HepG2 (cell line): Measurements from ENCODE around the gene SAMD14. TPM values are rescaled to one million over a fixed set of nuclear protein-coding genes. Genes with fewer than 3 reads are reported as not detected.
A peak's percentile ranks its signal among the peaks of the same experiment; 100 is the strongest.

Experiments used
- ADNP ChIP-seq: sonication (generic); formaldehyde crosslinking; IDR thresholded peaks from 2 replicates; pipeline ENCODE4 v1.4.0; 2020; ENCODE audit warnings: missing genetic modification reagents
- BRD4 ChIP-seq: sonication (generic); formaldehyde crosslinking; IDR thresholded peaks from 2 replicates; pipeline ENCODE4 v1.4.0; 2020; ENCODE audit warnings: missing genetic modification reagents
- EED ChIP-seq: sonication (generic); formaldehyde crosslinking; IDR thresholded peaks from 2 replicates; pipeline ENCODE4 v1.5.0; 2020; ENCODE audit warnings: mild to moderate bottlenecking, missing genetic modification reagents
- HMG20B ChIP-seq: conservative IDR thresholded peaks from 2 replicates; pipeline ENCODE4 v1.6.1; 2016; ENCODE audit warnings: missing genetic modification reagents, missing compliant biosample characterization
- MEIS2 ChIP-seq: sonication (generic); formaldehyde crosslinking; IDR thresholded peaks from 2 replicates; pipeline ENCODE4 v1.9.0; 2021; ENCODE audit warnings: mild to moderate bottlenecking, missing genetic modification reagents
- MXD4 ChIP-seq: IDR thresholded peaks from 2 replicates; pipeline ENCODE4 v1.6.1; 2016; ENCODE audit warnings: mild to moderate bottlenecking, missing biosample characterization, missing genetic modification reagents
- NBN ChIP-seq: fragments of 450-650 bp; conservative IDR thresholded peaks from 2 replicates; pipeline ENCODE4 v1.6.1; 2017
- NFKB2 ChIP-seq: sonication (generic); formaldehyde crosslinking; IDR thresholded peaks from 2 replicates; pipeline ENCODE4 v1.4.0; 2020; ENCODE audit warnings: missing genetic modification reagents, borderline replicate concordance
- NR2F6 ChIP-seq, 2 experiments: IDR thresholded peaks; 2 replicates each; pipeline ENCODE4 v1.6.1; 2016; ENCODE audit warnings: antibody characterized with exemption in 1 of 2, mild to moderate bottlenecking in 1 of 2
- ONECUT2 ChIP-seq: sonication (generic); formaldehyde crosslinking; IDR thresholded peaks from 2 replicates; pipeline ENCODE4 v1.4.0; 2020; ENCODE audit warnings: missing genetic modification reagents
- PAX8 ChIP-seq: sonication (generic); formaldehyde crosslinking; IDR thresholded peaks from 2 replicates; pipeline ENCODE4 v1.8.0; 2022; ENCODE audit warnings: mild to moderate bottlenecking, missing genetic modification reagents, borderline replicate concordance
- ZBTB21 ChIP-seq: sonication (generic); formaldehyde crosslinking; IDR thresholded peaks from 2 replicates; pipeline ENCODE4 v1.4.0; 2020; ENCODE audit warnings: missing genetic modification reagents
- ZMYM4 ChIP-seq: sonication (generic); formaldehyde crosslinking; IDR thresholded peaks from 2 replicates; pipeline ENCODE4 v1.8.1; 2023; ENCODE audit warnings: mild to moderate bottlenecking, missing genetic modification reagents
- ZNF207 ChIP-seq: fragments of 450-650 bp; IDR thresholded peaks from 2 replicates; pipeline ENCODE4 v1.6.1; 2016; ENCODE audit warnings: antibody characterized with exemption, borderline replicate concordance
- ZNF616 ChIP-seq: sonication (generic); formaldehyde crosslinking; IDR thresholded peaks from 2 replicates; pipeline ENCODE4 v1.5.0; 2020; ENCODE audit warnings: low read depth, mild to moderate bottlenecking, missing genetic modification reagents
- ZNF674 ChIP-seq: sonication (generic); formaldehyde crosslinking; IDR thresholded peaks from 2 replicates; pipeline ENCODE4 v1.5.0; 2020; ENCODE audit warnings: low read depth, mild to moderate bottlenecking, missing genetic modification reagents
- ZNF83 ChIP-seq: sonication (generic); formaldehyde crosslinking; IDR thresholded peaks from 2 replicates; pipeline ENCODE4 v1.4.0; 2020; ENCODE audit warnings: missing genetic modification reagents, mild to moderate bottlenecking, borderline replicate concordance
- ZSCAN29 ChIP-seq: sonication (generic); formaldehyde crosslinking; conservative IDR thresholded peaks from 2 replicates; pipeline ENCODE4 v1.4.0; 2020; ENCODE audit warnings: mild to moderate bottlenecking, missing genetic modification reagents
- polyA plus RNA-seq, 8 experiments: library from polyadenylated mRNA; depleted of rRNA in 3 of 8; stranded (reverse) in 7 of 8; unstranded in 1 of 8; fragments of >200 nt; fragmentation: Illumina TruSeq in 4 of 8; extraction: Trizol in 4 of 8; gene quantifications; 2 replicates each; pipeline versions ENCODE4 v1.2.1 to v1.2.3, GENCODE V29; 2011 to 2016; ENCODE audit warnings: low read depth in 4 of 8, missing spikeins in 1 of 8, mixed read lengths in 1 of 8; ENCODE audit not compliant: insufficient read depth in 1 of 8
- total RNA-seq, 5 experiments: library from RNA; depleted of rRNA; stranded (reverse); fragments of >200 nt; fragmentation: Illumina TruSeq; extraction: Trizol; gene quantifications; 2 replicates each; pipeline ENCODE4 v1.2.3, GENCODE V29; 2016; ENCODE audit warnings: low read depth in 1 of 5
- TF ChIP-seq, protein P1 (sequence below): sonication (generic); formaldehyde crosslinking; IDR thresholded peaks from 2 replicates; pipeline ENCODE4 v1.8.0; 2022; ENCODE audit warnings: mild to moderate bottlenecking, missing genetic modification reagents, moderate library complexity
- TF ChIP-seq, protein P2 (sequence below): sonication (generic); formaldehyde crosslinking; IDR thresholded peaks from 2 replicates; pipeline ENCODE4 v1.8.1; 2023; ENCODE audit warnings: mild to moderate bottlenecking, missing genetic modification reagents
- TF ChIP-seq, protein P3 (sequence below): sonication (generic); formaldehyde crosslinking; IDR thresholded peaks from 2 replicates; pipeline ENCODE4 v1.4.0; 2020; ENCODE audit warnings: missing genetic modification reagents
- TF ChIP-seq, protein P4 (sequence below): sonication (generic); formaldehyde crosslinking; IDR thresholded peaks from 2 replicates; pipeline ENCODE4; 2020; ENCODE audit warnings: missing genetic modification reagents, mild to moderate bottlenecking, borderline replicate concordance
- TF ChIP-seq, protein P5 (sequence below): sonication (generic); formaldehyde crosslinking; IDR thresholded peaks from 2 replicates; pipeline ENCODE4 v1.5.0; 2020; ENCODE audit warnings: missing genetic modification reagents
- TF ChIP-seq, protein P6 (sequence below): sonication (generic); formaldehyde crosslinking; IDR thresholded peaks from 2 replicates; pipeline ENCODE4 v1.5.1; 2020; ENCODE audit warnings: mild to moderate bottlenecking, moderate library complexity, missing genetic modification reagents

SAMD14 gene
- total and polyA plus RNA-seq, 2 of the 13 experiments (the other 11 are each of a cell fraction or from before 2014, with no cell fraction given), result 0.07 to 0.22 TPM

DNA sequence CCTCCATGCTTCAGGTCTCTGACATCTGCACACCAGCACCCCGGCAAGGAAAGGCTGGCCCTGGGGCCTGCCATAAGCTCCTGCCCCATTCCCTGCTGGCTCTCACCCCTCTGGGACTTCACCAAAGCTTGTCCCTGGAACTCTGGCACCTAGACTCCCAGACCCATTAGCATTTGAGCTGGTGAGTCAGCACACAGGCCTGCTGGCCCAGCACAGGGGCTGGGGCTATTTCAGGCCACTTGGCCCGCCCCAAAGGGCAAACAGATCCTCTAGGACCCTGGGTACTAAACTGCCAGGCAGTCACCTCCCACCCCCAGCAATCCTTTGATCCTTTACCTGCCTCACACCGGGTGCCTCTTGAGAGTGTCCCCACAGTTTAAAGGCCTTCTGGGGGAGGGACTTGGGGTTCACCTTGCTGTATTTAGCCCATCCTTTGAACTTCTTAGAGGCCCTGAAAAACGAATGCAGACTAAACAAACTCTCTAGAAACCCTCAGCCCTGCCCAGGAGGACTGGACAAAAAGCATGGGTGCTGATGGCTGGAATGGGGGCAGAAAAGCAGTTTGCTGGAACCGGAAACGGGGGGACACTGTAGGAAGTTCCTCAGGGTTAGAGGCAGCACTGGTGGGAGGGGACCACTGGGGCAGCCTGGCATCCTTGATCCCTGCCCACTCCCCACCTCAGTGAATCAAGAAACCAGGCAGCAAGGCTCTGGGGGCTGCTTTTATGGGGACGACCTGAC lies 3.2 kb upstream of the SAMD14 start (continued):
- TF ChIP-seq, protein P1, sequence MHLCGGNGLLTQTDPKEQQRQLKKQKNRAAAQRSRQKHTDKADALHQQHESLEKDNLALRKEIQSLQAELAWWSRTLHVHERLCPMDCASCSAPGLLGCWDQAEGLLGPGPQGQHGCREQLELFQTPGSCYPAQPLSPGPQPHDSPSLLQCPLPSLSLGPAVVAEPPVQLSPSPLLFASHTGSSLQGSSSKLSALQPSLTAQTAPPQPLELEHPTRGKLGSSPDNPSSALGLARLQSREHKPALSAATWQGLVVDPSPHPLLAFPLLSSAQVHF (CRISPR knock-in tag), result no peak
- TF ChIP-seq BRD4 (CRISPR knock-in tag) (no peak), ZNF674 (CRISPR knock-in tag) (no peak), MXD4 (CRISPR knock-in tag) (no peak), ZNF83 (CRISPR knock-in tag) (no peak), MEIS2 (CRISPR knock-in tag) (no peak), ONECUT2 (CRISPR knock-in tag) (no peak), EED (CRISPR knock-in tag) (no peak), ZBTB21 (CRISPR knock-in tag) (no peak), ZNF207 (no peak), NBN (no peak), ZNF616 (CRISPR knock-in tag) (no peak), NR2F6 (IDR thresholded peaks at IDR 0.05) (peak; percentile 70), NR2F6 (CRISPR knock-in tag; IDR thresholded peaks at IDR 0.05) (peak; percentile 68), ZMYM4 (CRISPR knock-in tag) (no peak), ADNP (no peak), HMG20B (CRISPR knock-in tag) (0 out of 2 replicates have a peak, but pooled peaks have one; percentile 9), ZSCAN29 (CRISPR knock-in tag) (no peak), NFKB2 (CRISPR knock-in tag) (peak; percentile 51; the same call in 1 of the 2 replicates), PAX8 (no peak)
- TF ChIP-seq, protein P2, sequence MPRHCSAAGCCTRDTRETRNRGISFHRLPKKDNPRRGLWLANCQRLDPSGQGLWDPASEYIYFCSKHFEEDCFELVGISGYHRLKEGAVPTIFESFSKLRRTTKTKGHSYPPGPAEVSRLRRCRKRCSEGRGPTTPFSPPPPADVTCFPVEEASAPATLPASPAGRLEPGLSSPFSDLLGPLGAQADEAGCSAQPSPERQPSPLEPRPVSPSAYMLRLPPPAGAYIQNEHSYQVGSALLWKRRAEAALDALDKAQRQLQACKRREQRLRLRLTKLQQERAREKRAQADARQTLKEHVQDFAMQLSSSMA (CRISPR knock-in tag), result no peak
- TF ChIP-seq, protein P3, sequence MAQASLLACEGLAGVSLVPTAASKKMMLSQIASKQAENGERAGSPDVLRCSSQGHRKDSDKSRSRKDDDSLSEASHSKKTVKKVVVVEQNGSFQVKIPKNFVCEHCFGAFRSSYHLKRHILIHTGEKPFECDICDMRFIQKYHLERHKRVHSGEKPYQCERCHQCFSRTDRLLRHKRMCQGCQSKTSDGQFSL (CRISPR knock-in tag), result no peak
- TF ChIP-seq, protein P4, sequence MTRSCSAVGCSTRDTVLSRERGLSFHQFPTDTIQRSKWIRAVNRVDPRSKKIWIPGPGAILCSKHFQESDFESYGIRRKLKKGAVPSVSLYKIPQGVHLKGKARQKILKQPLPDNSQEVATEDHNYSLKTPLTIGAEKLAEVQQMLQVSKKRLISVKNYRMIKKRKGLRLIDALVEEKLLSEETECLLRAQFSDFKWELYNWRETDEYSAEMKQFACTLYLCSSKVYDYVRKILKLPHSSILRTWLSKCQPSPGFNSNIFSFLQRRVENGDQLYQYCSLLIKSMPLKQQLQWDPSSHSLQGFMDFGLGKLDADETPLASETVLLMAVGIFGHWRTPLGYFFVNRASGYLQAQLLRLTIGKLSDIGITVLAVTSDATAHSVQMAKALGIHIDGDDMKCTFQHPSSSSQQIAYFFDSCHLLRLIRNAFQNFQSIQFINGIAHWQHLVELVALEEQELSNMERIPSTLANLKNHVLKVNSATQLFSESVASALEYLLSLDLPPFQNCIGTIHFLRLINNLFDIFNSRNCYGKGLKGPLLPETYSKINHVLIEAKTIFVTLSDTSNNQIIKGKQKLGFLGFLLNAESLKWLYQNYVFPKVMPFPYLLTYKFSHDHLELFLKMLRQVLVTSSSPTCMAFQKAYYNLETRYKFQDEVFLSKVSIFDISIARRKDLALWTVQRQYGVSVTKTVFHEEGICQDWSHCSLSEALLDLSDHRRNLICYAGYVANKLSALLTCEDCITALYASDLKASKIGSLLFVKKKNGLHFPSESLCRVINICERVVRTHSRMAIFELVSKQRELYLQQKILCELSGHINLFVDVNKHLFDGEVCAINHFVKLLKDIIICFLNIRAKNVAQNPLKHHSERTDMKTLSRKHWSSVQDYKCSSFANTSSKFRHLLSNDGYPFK (CRISPR knock-in tag), result no peak; the same call in 1 of the 2 replicates
- TF ChIP-seq, protein P5, sequence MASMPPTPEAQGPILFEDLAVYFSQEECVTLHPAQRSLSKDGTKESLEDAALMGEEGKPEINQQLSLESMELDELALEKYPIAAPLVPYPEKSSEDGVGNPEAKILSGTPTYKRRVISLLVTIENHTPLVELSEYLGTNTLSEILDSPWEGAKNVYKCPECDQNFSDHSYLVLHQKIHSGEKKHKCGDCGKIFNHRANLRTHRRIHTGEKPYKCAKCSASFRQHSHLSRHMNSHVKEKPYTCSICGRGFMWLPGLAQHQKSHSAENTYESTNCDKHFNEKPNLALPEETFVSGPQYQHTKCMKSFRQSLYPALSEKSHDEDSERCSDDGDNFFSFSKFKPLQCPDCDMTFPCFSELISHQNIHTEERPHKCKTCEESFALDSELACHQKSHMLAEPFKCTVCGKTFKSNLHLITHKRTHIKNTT (CRISPR knock-in tag), result no peak
- TF ChIP-seq, protein P6, sequence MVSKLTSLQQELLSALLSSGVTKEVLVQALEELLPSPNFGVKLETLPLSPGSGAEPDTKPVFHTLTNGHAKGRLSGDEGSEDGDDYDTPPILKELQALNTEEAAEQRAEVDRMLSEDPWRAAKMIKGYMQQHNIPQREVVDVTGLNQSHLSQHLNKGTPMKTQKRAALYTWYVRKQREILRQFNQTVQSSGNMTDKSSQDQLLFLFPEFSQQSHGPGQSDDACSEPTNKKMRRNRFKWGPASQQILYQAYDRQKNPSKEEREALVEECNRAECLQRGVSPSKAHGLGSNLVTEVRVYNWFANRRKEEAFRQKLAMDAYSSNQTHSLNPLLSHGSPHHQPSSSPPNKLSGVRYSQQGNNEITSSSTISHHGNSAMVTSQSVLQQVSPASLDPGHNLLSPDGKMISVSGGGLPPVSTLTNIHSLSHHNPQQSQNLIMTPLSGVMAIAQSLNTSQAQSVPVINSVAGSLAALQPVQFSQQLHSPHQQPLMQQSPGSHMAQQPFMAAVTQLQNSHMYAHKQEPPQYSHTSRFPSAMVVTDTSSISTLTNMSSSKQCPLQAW, result 0 out of 2 replicates have a peak, but pooled peaks have one; percentile 9
